ENCODE measurements around the gene DNAJC5G. TPM values are rescaled to one million over a fixed set of nuclear protein-coding genes. Genes with fewer than 3 reads are reported as not detected.

DNAJC5G gene
- polyA plus RNA-seq, 3 donors, result not detected

GRCh38 chr2:27262379-27263286 lies 12.6 kb upstream of the DNAJC5G start, which contains the start of gene SLC30A3:
Gene SLC30A3 (minus strand): TSS chr2:27263047. CDS start chr2:27262906, 141 bp downstream.
- Histone ChIP-seq H3K36me3 (replicated peaks in 1 of 2; ENCODE audit: control insufficient read depth in 1 of 2, insufficient read depth in 2 of 2, low read length in 2 of 2) (no peaks in the 10 kb centered on the region), H3K9ac (ENCODE audit: insufficient read depth, low read length, poor library complexity, severe bottlenecking) (peak within 1 kb of the TSS; percentile 49), H3K4me2 (replicated peaks; ENCODE audit: extremely low read depth, low read length, poor library complexity, severe bottlenecking) (peak within 1 kb of the TSS; percentile 96), H3K27ac (ENCODE audit: low read depth in 1 of 2, low read length in 2 of 2) (no peak within 1 kb of the TSS), H4K20me1 (ENCODE audit: insufficient read depth, low read length) (no peaks in the 10 kb centered on the region), H3K4me3 (replicated peaks in 1 of 3; ENCODE audit: low read depth in 2 of 3, low read length in 3 of 3) (peak within 1 kb of the TSS; percentile 27 to 74 (median 36)), H3K9me3 (replicated peaks in 1 of 2; ENCODE audit: control insufficient read depth in 1 of 2, insufficient read depth in 1 of 2, low read length in 2 of 2) (peaks cover 0 to 36% of the 10 kb centered on the region in 2 donors), H2AFZ (ENCODE audit: insufficient read depth, low read depth, low read length, poor library complexity, severe bottlenecking) (peak within 1 kb of the TSS; percentile 84), H3K4me1 (ENCODE audit: control insufficient read depth in 1 of 2, insufficient read depth in 2 of 2, low read length in 2 of 2) (peaks cover 26 to 38% of the 10 kb centered on the region in 2 donors), H3K27me3 (ENCODE audit: control insufficient read depth in 2 of 2, insufficient read depth in 2 of 2, low read length in 2 of 2) (peaks cover 60 to 79% of the 10 kb centered on the region in 2 donors), H3K79me2 (ENCODE audit: insufficient read depth, low read length) (no peaks in the 10 kb centered on the region)
- peaks cover 0 to 18% (median 13%) of the 10 kb centered on the region in 7 donors for H3K9me3 Mint-ChIP-seq
- intact Hi-C loops (cut with micrococcal nuclease), result no loop called here
- peaks cover 29% of the 10 kb centered on the region for H3K4me1 Mint-ChIP-seq
- H3K27me3 Mint-ChIP-seq (ENCODE audit: low read depth in 3 of 3), result peaks cover 30 to 37% (median 33%) of the 10 kb centered on the region in 3 donors
- WGBS (ENCODE audit: insufficient coverage), result under 1% methylated on average over 88 of the region's 96 CpGs
- H3K4me3 Mint-ChIP-seq, result peak within 1 kb of the TSS; percentile 81 to 97
- H3K36me3 Mint-ChIP-seq, result peaks cover 10 to 22% of the 10 kb centered on the region in 2 donors
- peak within 1 kb of the TSS in 2 of 7 donors; percentile 42 to 75 for H3K27ac Mint-ChIP-seq
- DNase-seq, result peak; percentile 48 to 62 (median 61)
- TF ChIP-seq CTCF (IDR thresholded peaks at IDR 0.05), result no peak

Measured in CD14-positive monocyte (primary cell).